Pancreas (tissue), 10 donors: ENCODE results near the gene SH3RF2. TPM values are rescaled to one million over a fixed set of nuclear protein-coding genes. Genes with fewer than 3 reads are reported as not detected.
"Not testable (repeated sequence)": the region's sequence is repeated elsewhere in the genome, so short reads cannot be mapped to it uniquely, and the experiment has no call there.

Source experiments
- ATAC-seq, 4 donors: fragments of 200-7000 bp; cut with Tn5 transposase; one replicate each; pipeline versions ENCODE4 v1.8.0 to v1.9.1; 2020; ENCODE audit warnings: mild to moderate bottlenecking in 4 of 4, moderate library complexity in 4 of 4
- DNase-seq, 6 donors: peaks; one replicate each; pipeline ENCODE4 v3.0.0-alpha.2; 2020
- FAIRE-seq: peaks from 2 replicates; lab custom pipeline; 2012; peaks lifted over from hg19 to GRCh38; lab: Jason Lieb, UNC
- H3K27ac ChIP-seq, 4 donors: fragments of 200-600 bp; sonication (generic); 1 replicate in 3 of 4; 2 replicates in 1 of 4; pipeline versions ENCODE4 v1.5.0 to v1.8.0; 2020
- H3K27me3 ChIP-seq, 4 donors: fragments of 200-600 bp; one replicate each; pipeline ENCODE4 v1.8.0; 2021
- H3K36me3 ChIP-seq, 3 donors: fragments of 200-600 bp; sonication (generic) in 1 of 3; one replicate each; pipeline versions ENCODE4 v1.5.0 to v1.8.0; 2020 to 2021
- H3K4me1 ChIP-seq, 3 donors: fragments of 200-600 bp; one replicate each; pipeline ENCODE4 v1.8.0; 2021
- H3K4me3 ChIP-seq, 4 donors: fragments of 200-600 bp; sonication (generic) in 2 of 4; one replicate each; pipeline versions ENCODE4 v1.5.0 to v1.8.0; 2020 to 2021
- H3K9me3 ChIP-seq, 4 donors: fragments of 200-600 bp; one replicate each; pipeline ENCODE4 v1.8.0; 2021
- CTCF ChIP-seq, 4 donors: fragments of 200-600 bp; sonication (generic) in 3 of 4; IDR thresholded peaks; one replicate each; pipeline versions ENCODE4 v1.5.0 to v1.8.0; 2021; ENCODE audit warnings: antibody characterized with exemption in 4 of 4
- WGBS, 2 donors: extraction: QIAGEN DNeasy Blood & Tissue Kit; methylation state at CpG; one replicate each; pipeline ENCODE4 v1.1.7; 2013; 5-methylcytosine and 5-hydroxymethylcytosine counted together
- intact Hi-C, 3 donors: fragments of 100-400 bp; cut with DNase I; formaldehyde crosslinking; loops; one replicate each; pipeline versions ENCODE4 v1.11.1 to v1.14.2; 2022
- polyA plus RNA-seq, 2 donors: library from polyadenylated mRNA; stranded (reverse); fragments of 200-250 nt; gene quantifications; one replicate each; pipeline ENCODE4 v1.2.3, GENCODE V29; 2013
- total RNA-seq, 6 donors: library from RNA; stranded (reverse); fragmentation: NEBNext Ultra II Directional in 4 of 6; extraction: Animal tissue kit (Norgen Biotek cat#: 25700) in 4 of 6; gene quantifications; one replicate each; pipeline versions ENCODE4 v1.2.1 to v1.2.4, GENCODE V29; 2021 to 2023
- donor health status: healthy with polysubstance abuse.
- donor health status: DM: no; HTN: no; CAD: no; lungs with moderate emphysema.
- donor health status: DM: no; HTN: no; CAD: no.
- donor health status: control.
- donor health status: control.
- donor health status: Bipolar disorder and iron deficiency.
- donor health status: DM: yes; HTN: yes; CAD: no.
- donor health status: DM: no; HTN: no; CAD: no.
- donor health status: DM: no; HTN: no; CAD: no.
- donor health status: DM: yes; HTN: yes; CAD: no.

The SH3RF2 gene
- total and polyA plus RNA-seq, 8 donors, result 6.3 to 22.4 (median 12.8) TPM

- Histone ChIP-seq H3K27me3 (no peaks in the 10 kb centered on the region), H3K4me3 (no peak within 1 kb of the TSS), H3K36me3 (no peaks in the 10 kb centered on the region), H3K27ac (no peak within 1 kb of the TSS), H3K4me1 (no peaks in the 10 kb centered on the region), H3K9me3 (no peaks in the 10 kb centered on the region)
- TF ChIP-seq CTCF (IDR thresholded peaks at IDR 0.05), result no peak
- no peak for ATAC-seq
- 87 to 95% methylated on average over 2 of the region's 2 CpGs for WGBS, 2 donors
- intact Hi-C loops, result no loop called here
- no peak for FAIRE-seq
- DNase-seq, result no peak
Observed at GRCh38 chr5:146105477-146105876, 169.1 kb downstream of the SH3RF2 start, which contains the start of gene PLAC8L1. Gene PLAC8L1, minus strand, starts transcription at chr5:146105577. Its CDS starts 1,266 bp downstream, at chr5:146104311.

DNA sequence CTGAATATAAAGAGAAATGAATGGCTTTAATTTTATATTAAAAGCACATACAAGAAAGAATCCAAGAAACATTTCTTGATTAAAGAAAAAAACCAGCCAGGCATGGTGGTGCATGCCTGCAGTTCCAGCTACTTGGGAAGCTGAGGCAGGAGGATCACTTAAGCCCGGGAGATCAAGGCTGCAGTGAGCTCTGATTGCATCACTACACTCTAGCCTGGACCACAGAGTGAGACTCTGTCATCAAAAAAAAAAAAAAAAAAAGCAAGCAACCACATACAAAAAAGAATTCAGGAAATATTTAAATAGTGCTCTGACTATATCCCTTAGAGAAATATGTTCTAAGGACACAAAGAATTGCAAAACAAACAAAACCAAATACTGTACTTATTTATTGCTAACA is 171.5 kb downstream of the SH3RF2 start:
- FAIRE-seq, result no peak
- 67 to 88% methylated on average over 1 of the region's 1 CpG for WGBS, 2 donors
- H3K4me1 ChIP-seq, result peaks cover 0 to 4% (median 0%) of the 10 kb centered on the region in 3 donors

GRCh38 chr5:146108870-146109269 is 172.5 kb downstream of the SH3RF2 start:
- WGBS, 2 donors, result 88 to 97% methylated on average over 2 of the region's 2 CpGs
- H3K36me3 ChIP-seq, DNase-seq, H3K27ac ChIP-seq, H3K4me1 ChIP-seq, H3K27me3 ChIP-seq, FAIRE-seq, intact Hi-C loops, H3K9me3 ChIP-seq, ATAC-seq, H3K4me3 ChIP-seq: not testable (repeated sequence)

More for the DNA sequence above, 171.5 kb downstream of the SH3RF2 start:
- no peak overlapping the region for H3K4me3 ChIP-seq
- H3K36me3 ChIP-seq, result no peaks in the 10 kb centered on the region
- H3K9me3 ChIP-seq, result no peaks in the 10 kb centered on the region
- TF ChIP-seq CTCF (IDR thresholded peaks at IDR 0.05), result no peak
- no peak for ATAC-seq
- no peak overlapping the region for H3K27ac ChIP-seq
- intact Hi-C loops, result no loop called here
- H3K27me3 ChIP-seq, result no peaks in the 10 kb centered on the region
- DNase-seq, result no peak

GRCh38 chr5:146109379-146109778 is 173.0 kb downstream of the SH3RF2 start:
- no peak for TF ChIP-seq CTCF (IDR thresholded peaks at IDR 0.05)
- H3K4me1 ChIP-seq, result peaks cover 0 to 4% (median 0%) of the 10 kb centered on the region in 3 donors
- intact Hi-C loops, result no loop called here
- ATAC-seq, result no peak
- no peak overlapping the region for H3K4me3 ChIP-seq
- H3K27ac ChIP-seq, result no peak overlapping the region
- WGBS, 2 donors, result 88 to 91% methylated on average over 1 of the region's 1 CpG
- no peaks in the 10 kb centered on the region for H3K27me3 ChIP-seq
- FAIRE-seq, result no peak
- no peaks in the 10 kb centered on the region for H3K9me3 ChIP-seq
- no peak for DNase-seq
- H3K36me3 ChIP-seq, result peaks cover 0 to 8% (median 0%) of the 10 kb centered on the region in 3 donors

DNA sequence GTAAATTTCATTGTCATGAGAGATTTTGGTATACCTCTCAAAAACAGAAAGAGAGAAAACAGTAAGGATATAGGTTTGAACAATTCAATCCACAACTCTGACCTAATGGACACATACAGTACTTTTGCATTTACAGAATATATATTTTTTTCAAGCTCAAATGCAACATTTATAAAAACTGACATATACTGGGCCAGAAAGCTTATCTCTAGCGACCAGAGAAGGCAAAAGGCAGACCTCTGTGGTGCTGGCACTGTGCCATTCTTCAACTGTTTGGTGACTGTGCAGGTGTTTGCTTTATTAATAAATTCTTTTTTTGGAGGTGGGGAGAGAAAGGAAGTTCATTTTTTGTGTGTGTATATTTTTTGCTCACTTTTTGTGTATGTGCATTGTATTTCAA is 175.0 kb downstream of the SH3RF2 start:
- no peak for TF ChIP-seq CTCF (IDR thresholded peaks at IDR 0.05)
- no peak overlapping the region for H3K4me3 ChIP-seq
- 8 to 11% methylated on average over 1 of the region's 1 CpG for WGBS, 2 donors
- no peaks in the 10 kb centered on the region for H3K9me3 ChIP-seq
- FAIRE-seq (no peak), ATAC-seq (peak in 2 of 4 donors; percentile 42 to 50), DNase-seq (peak in 4 of 6 donors; percentile 16 to 33 (median 22))
- no peaks in the 10 kb centered on the region for H3K27me3 ChIP-seq
- H3K27ac ChIP-seq, result no peak overlapping the region
- intact Hi-C loops, result no loop called here
- peaks cover 0 to 4% (median 0%) of the 10 kb centered on the region in 3 donors for H3K4me1 ChIP-seq
- peaks cover 0 to 8% (median 0%) of the 10 kb centered on the region in 3 donors for H3K36me3 ChIP-seq
